Measurements from ENCODE around the gene ITSN1.

Gene ITSN1

DNA sequence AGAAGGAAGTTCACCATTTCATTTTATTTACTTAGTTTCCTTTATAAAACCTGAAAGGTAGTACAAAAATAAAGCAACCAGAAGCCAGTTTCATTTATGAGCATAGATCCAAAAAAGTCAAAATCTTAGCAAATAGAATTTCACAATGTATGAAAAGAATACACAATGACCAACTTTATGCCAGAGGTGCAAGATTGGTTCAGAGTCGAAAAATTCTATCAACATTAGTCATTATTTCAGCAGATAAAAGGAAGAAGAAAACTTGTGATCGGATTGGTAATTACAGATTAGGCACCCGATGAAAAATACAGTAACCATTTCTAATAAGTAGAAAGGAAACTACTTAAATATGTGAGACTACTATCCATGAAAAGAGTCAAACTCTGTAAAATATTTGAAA is 89.1 kb downstream of the ITSN1 start:
- DNase-seq (ENCODE audit: low spot score), result no peak

- no peak for DNase-seq (ENCODE audit: low spot score)
These were observed 89.7 kb downstream of the ITSN1 start for GRCh38 chr21:33732038-33732437.

DNA sequence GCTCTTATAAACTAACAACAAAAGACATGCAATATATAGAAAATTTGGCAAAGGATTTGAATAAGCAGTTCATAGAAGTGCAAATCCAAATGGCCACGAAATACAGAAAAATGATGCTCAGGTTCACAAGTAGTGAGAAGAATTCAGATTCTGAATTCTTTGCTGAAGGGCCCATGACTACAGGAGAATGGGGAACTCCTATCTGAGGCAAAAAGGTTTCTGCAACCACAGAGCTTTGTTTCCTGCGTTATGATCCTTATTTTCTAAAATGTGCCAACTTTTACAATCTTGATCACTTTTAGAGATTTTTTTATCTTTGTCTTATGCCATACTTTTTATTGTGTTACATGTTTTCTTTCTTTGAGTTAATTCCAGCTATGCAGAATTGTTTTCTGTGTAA is 91.3 kb downstream of the ITSN1 start:
- no peak for DNase-seq (ENCODE audit: low spot score)

DNA sequence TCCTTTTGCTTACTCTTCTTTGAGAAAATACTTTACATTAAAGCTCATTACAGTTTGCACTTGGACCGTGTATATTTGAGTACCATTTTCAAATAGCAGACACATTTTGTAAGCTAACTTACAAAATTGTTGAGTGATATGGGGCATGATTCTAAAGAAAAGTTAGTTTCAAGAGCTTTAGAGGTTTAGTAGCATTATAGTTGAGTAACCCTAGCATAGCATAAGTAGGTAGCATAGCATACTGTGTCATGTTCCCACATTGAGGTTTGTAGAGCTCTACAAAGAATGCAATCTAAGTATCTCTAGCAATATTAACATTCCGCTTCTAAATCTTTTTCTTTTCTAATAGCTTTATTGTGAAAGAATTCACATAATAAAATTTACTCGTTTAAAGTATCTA is 92.0 kb downstream of the ITSN1 start:
- DNase-seq (ENCODE audit: low spot score), result no peak

DNA sequence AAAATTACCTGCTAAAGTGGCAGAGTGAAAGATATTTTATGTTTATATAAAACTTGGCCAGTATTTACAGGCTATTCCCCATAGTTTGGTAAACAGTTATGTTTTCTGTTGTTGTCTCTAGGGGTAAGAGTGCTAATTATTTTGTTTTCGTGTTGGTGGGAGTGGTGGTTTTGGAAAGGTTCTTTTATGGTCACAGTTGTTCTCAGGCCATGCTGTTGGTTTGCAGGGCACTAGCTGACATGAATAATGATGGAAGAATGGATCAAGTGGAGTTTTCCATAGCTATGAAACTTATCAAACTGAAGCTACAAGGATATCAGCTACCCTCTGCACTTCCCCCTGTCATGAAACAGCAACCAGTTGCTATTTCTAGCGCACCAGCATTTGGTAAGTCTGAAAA is 92.5 kb downstream of the ITSN1 start:
- DNase-seq (ENCODE audit: low spot score), result no peak

- DNase-seq (ENCODE audit: low spot score), result no peak
These were observed 94.3 kb downstream of the ITSN1 start for GRCh38 chr21:33736569-33736968.

- DNase-seq (ENCODE audit: low spot score), result no peak
These were observed 97.4 kb downstream of the ITSN1 start for GRCh38 chr21:33739701-33740100.

GRCh38 chr21:33747420-33747819 is 105.1 kb downstream of the ITSN1 start:
- no peak for DNase-seq (ENCODE audit: low spot score)

DNA sequence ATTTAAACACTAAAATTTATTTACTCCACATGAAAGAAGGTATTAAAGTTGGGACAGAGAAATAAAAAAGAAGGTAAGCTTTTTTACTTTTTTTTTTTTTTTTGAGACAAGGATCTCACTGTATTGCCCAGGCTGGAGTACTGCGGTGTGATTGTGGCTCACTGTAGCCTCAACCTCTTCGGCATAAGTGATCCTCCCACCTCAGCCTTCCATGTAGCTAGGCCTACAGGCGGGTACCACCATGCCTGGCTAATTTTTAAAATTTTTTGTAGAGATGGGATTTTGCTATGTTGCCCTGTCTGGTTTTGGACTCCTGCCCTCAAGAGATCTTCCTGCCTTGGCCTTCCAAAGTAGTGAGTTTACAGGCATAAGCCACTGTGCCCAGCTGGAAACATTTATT is 106.6 kb downstream of the ITSN1 start:
- DNase-seq (ENCODE audit: low spot score), result no peak

DNA sequence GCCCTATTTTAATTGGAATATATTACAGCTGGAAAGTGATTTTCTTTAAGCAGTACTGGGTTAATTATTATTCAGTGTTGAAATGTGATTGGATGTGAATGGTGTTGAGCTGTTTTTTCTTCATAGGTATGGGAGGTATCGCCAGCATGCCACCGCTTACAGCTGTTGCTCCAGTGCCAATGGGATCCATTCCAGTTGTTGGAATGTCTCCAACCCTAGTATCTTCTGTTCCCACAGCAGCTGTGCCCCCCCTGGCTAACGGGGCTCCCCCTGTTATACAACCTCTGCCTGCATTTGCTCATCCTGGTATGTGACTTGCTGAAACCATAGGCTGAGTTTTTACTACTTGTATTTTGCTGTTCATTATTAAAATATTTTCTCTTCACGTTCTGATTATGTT is 107.7 kb downstream of the ITSN1 start:
- DNase-seq (ENCODE audit: low spot score), result no peak

DNA sequence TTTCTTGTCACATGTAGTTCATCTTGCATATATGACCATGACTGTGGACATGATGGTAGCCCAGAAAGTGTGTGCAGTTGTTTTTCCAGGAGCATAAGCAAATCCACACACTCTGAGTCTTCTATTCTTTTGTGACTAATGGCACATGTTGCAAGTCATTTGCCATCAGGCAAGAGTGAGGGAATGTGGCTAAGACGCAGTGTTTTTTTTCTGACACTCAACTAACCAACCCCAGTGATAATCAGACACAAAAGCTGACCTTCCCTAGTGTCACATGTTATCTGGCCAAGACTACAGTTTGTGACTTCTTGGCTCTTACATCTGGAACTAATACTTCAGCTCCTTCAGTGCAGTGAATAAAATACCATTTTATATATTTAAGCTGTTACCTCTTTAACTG is 108.8 kb downstream of the ITSN1 start:
- DNase-seq (ENCODE audit: low spot score), result no peak

DNA sequence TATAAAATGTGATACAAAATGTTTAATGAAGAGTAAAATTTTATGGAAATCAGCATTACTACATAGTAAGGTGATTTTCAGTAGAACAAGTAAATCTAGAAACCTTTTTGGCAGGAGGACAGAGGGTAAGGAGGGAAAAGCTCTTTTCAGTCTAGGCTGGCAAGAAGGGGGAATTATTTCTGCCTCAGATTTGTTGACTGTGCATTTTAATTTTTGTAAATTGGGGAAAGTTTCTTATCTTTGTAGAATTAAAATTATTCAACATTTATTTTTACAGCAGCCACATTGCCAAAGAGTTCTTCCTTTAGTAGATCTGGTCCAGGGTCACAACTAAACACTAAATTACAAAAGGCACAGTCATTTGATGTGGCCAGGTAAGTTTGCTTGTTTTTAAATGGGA is 109.2 kb downstream of the ITSN1 start:
- DNase-seq (ENCODE audit: low spot score), result no peak

- no peak for DNase-seq (ENCODE audit: low spot score)
These were observed 110.0 kb downstream of the ITSN1 start for GRCh38 chr21:33752260-33752659.

DNA sequence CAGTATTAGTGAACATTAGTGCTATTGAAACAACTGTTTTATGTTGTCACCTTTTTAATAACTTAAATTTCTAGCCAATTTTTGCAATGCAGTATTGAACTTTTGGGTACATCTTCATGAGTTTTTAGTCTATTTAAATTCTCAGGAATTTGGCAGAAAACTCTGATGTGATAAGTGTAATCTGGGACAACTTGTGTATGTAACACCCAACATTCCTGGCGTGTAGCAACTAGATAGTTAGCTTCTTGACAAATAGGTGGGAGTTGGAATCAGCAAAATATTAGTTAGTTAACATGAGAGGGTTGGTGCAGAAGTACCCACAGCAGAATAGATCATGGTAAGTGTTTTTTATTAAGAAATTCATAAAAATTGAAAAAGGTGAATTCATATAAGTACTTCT is 111.6 kb downstream of the ITSN1 start:
- DNase-seq (ENCODE audit: low spot score), result no peak

- no peak for DNase-seq (ENCODE audit: low spot score)
These were observed 112.2 kb downstream of the ITSN1 start for GRCh38 chr21:33754481-33754880.

DNA sequence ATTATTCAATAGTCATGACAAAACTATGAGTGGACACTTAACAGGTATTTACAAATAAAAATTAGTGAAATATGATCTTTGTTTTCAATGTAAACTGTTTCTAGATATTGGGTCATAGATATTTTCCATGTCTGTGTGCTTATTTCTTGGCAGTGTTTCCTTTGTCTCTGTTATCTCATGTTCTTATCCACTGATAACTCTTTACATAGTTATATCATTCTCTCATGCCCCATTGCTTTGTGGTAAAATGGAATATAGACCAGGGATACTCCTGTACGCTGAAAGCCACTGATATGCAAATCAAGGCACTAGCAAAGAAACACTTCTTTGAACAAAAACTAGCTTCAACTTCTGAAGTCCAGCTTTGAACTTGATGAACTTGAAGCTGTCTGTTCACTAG is 113.1 kb downstream of the ITSN1 start:
- no peak for DNase-seq (ENCODE audit: low spot score)

- no peak for DNase-seq (ENCODE audit: low spot score)
These were observed 118.5 kb downstream of the ITSN1 start for GRCh38 chr21:33760641-33761440.

GRCh38 chr21:33761441-33762036 is 119.2 kb downstream of the ITSN1 start:
- peak; percentile 48 for DNase-seq (ENCODE audit: low spot score)

- no peak for DNase-seq (ENCODE audit: low spot score)
These were observed 120.7 kb downstream of the ITSN1 start for GRCh38 chr21:33762803-33763581.

DNA sequence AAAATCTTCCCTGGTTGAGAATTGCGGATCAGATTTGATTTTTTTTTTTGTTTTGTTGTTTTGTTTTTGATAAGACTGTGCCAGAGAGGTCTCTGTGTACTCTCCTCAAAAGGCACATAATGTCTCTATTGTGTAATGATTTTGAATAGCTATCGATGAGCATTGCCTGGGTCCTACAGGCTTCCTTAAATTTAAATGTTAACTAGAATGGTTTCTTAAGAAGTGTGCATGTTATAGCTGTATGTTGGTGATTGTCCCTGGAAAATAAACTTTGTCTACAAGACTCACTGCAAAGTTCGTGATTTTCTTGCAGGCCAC is 121.2 kb downstream of the ITSN1 start:
- no peak for DNase-seq (ENCODE audit: low spot score)

- no peak for DNase-seq (ENCODE audit: low spot score)
These were observed 124.9 kb downstream of the ITSN1 start for GRCh38 chr21:33767236-33767635.

DNA sequence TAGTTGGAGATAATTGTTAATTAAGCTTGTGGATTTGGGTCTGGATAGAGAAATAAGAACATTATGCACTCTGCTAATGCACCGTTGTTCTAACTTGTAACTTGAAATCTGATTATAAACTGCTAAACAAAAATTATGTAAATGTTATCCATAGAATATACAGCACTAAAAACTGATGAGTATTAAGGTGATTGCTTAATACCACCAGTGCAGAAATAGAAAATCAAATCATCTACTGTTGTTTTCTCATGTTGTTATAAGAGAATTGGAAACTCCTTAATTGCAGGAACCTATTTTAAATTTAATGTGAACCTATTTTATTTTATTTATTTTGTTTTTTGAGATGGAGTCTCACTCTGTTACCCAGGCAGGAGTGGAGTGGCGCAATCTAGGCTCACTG is 125.7 kb downstream of the ITSN1 start:
- DNase-seq (ENCODE audit: low spot score), result no peak

- DNase-seq (ENCODE audit: low spot score), result no peak
These were observed 126.8 kb downstream of the ITSN1 start for GRCh38 chr21:33769057-33769456.

Measured in HuH-7 (cell line).